Activated naive CD8-positive, alpha-beta T cell treated with anti-CD3 and anti-CD28 coated beads, Interleukin-2, amount 50 U/mL, for 24 hours (primary cell): Measurements from ENCODE around the gene POC1B.

ENCODE experiments used
- ATAC-seq: fragments of 150-1000 bp; cut with Tn5 transposase; one replicate; pipeline ENCODE4 v1.10.0; 2021
- DNase-seq: peaks from one replicate; pipeline ENCODE4 v3.0.0; 2021
- H3K27ac Mint-ChIP-seq: one replicate; pipeline ENCODE4 v1.8.0; 2021; ENCODE audit warnings: mild to moderate bottlenecking, mixed read lengths
- H3K27me3 Mint-ChIP-seq: one replicate; pipeline ENCODE4 v1.8.0; 2021; ENCODE audit warnings: mixed read lengths
- H3K36me3 Mint-ChIP-seq: one replicate; pipeline ENCODE4 v1.8.0; 2021; ENCODE audit warnings: low read depth, mixed read lengths
- H3K4me1 Mint-ChIP-seq: one replicate; pipeline ENCODE4 v1.8.0; 2021; ENCODE audit warnings: mixed read lengths
- H3K4me3 Mint-ChIP-seq: one replicate; pipeline ENCODE4 v1.8.0; 2021; ENCODE audit warnings: mild to moderate bottlenecking, moderate library complexity, mixed read lengths
- H3K9me3 Mint-ChIP-seq: one replicate; pipeline ENCODE4 v1.8.0; 2021; ENCODE audit warnings: mixed read lengths

POC1B gene

DNA sequence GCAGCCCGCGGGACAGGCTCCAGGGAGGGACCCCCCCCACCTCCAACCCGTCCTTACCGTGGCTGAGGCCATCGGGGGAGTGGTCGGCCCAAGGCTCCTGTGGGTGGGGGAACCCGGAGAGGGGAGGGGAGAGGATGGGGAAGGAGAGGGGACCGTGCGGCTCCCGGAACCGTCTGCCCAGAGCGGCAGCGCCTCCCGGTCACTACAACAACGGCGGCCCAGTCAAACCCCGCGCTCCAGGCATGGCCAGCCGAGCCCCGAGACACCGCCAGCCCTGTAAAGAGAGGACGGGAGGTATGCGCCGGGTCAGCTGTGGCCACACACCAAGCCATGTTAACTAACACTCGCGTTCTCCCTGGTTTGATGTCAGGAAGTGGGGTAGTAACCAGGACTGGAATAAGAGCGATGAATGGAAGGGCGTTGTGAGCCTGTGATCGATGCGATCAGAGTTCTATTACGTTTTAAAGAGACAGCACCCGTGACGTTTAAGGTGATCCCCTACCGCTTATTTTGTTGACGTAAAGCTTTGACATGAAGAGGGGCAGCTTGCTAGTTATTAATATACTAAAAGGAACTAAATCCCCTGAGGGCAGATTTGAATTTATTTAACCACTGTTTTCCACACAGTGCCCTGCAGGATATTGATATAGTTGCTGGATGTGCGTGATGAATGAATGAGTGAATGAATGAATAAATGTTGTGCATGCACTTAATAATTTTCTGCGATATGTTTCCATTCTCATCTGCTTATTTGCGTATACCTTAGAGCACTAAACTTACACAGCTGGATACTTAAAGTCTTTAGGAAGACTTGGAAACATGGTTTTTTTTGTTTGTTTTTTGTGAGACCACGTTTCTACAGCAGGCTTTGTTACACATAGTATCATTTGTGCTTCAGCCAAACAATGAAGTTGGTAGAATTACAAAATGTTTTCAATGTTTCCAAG, at the start of gene POC1B:
POC1B (minus strand) TSS at position 224 of the 947 bp plus-strand sequence; CDS start at position 72, 152 bp downstream.
- Mint-ChIP-seq H3K4me3 (peak within 1 kb of the TSS; percentile 93), H3K9me3 (no peaks in the 10 kb centered on the region), H3K4me1 (peaks cover 55% of the 10 kb centered on the region), H3K27ac (peak within 1 kb of the TSS; percentile 95), H3K27me3 (no peaks in the 10 kb centered on the region), H3K36me3 (peaks cover 26% of the 10 kb centered on the region)
- ATAC-seq = peak; percentile 80
- peak; percentile 78 for DNase-seq

DNA sequence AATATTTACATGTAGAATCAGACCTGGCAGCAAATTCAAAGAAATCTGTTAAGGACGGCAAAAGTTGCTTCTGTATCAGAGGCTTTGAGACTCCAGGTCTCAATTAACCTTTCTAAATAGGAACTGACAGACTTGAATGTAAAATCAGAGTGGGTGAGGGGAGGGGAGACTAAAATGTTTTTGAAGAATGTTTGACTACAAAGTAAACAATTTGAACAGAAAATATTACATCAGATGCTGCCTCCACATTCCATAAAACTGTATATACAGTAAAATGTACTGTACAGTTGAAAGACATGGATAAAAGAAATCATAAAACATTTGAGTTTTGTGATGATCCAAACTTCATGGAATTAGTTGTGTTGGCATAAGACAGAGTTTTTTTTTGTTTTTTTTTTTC, 49.5 kb upstream of the POC1B start:
- H3K27ac Mint-ChIP-seq = no peak overlapping the region
- no peaks in the 10 kb centered on the region for H3K27me3 Mint-ChIP-seq
- H3K9me3 Mint-ChIP-seq = no peaks in the 10 kb centered on the region
- peaks cover 10% of the 10 kb centered on the region for H3K4me1 Mint-ChIP-seq
- ATAC-seq = no peak
- DNase-seq = no peak
- H3K36me3 Mint-ChIP-seq = no peaks in the 10 kb centered on the region
- no peak overlapping the region for H3K4me3 Mint-ChIP-seq

DNA sequence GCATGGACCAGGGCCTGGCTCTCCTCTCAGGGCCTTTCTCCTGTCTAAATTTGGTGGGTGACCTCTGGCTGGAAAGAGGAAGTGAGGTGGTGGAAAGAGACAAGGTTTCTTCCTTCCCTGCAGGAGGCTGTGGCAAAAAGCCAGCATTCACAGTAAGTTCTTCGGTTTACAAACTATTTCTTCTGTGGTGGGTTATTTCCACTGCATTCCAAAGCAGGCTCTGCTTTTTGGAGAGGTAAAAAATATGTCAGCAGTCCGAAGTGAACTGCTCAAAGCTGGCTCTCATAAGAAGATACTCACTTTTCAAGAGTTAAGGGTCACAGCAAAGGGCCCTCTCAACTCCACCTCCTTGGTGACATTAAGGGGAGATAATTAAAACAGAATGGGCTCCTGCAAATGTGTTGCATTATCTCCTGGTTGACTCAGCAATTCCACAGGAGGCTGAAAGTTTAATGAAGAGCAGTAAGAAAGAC, 48.9 kb upstream of the POC1B start:
- Mint-ChIP-seq H3K4me1 (peaks cover 10% of the 10 kb centered on the region), H3K4me3 (no peak overlapping the region), H3K36me3 (no peaks in the 10 kb centered on the region), H3K9me3 (no peaks in the 10 kb centered on the region), H3K27ac (no peak overlapping the region), H3K27me3 (no peaks in the 10 kb centered on the region)
- DNase-seq (no peak), ATAC-seq (no peak)

- no peak for ATAC-seq
- no peaks in the 10 kb centered on the region for H3K9me3 Mint-ChIP-seq
- H3K27me3 Mint-ChIP-seq = no peaks in the 10 kb centered on the region
Measured at GRCh38 chr12:89573051-89573810, 47.4 kb upstream of the POC1B start.

DNA sequence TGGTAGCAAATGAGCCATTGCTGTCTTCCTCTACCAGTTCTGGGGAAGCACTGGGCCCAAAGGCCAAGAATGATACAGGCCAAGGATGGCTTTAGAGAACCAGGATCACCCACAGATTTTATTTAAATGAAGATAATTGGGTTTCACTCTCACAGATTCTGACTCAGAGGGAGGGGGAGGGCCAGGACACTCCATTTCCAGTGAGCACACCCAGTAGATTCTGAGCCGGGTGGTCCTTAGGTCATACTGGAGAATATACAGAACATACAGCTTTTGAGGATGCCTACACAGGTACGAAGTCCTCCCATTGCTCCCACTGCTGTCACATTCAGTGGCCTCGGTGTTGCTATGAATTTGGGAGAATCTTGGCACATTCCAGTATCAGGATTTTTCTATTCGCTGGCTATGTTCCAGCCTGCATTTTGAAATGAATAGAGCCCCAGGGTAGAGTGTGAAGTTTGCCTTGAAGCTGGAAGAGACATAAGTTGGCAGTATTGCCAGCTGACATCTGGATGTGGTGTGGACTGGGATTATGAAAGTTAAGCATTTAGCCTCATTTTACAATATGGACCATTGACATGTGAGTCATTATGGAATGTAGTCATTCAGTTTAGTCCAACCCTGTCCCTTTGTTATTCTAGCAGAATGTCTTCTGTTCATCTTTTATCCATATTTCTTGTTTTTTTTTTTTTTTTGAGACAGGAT, 45.8 kb upstream of the POC1B start:
- peaks cover 3% of the 10 kb centered on the region for H3K36me3 Mint-ChIP-seq
- no peak overlapping the region for H3K4me3 Mint-ChIP-seq
- no peak for DNase-seq
- H3K27ac Mint-ChIP-seq = no peak overlapping the region
- peaks cover 13% of the 10 kb centered on the region for H3K4me1 Mint-ChIP-seq
- no peaks in the 10 kb centered on the region for H3K27me3 Mint-ChIP-seq
- no peak for ATAC-seq
- no peaks in the 10 kb centered on the region for H3K9me3 Mint-ChIP-seq

More at GRCh38 chr12:89573051-89573810, 47.4 kb upstream of the POC1B start:
- Mint-ChIP-seq H3K27ac (no peak overlapping the region), H3K4me1 (peaks cover 10% of the 10 kb centered on the region), H3K4me3 (no peak overlapping the region), H3K36me3 (peaks cover 3% of the 10 kb centered on the region)
- DNase-seq = no peak

- ATAC-seq (no peak), DNase-seq (no peak)
- Mint-ChIP-seq H3K4me3 (no peak overlapping the region), H3K4me1 (peaks cover 14% of the 10 kb centered on the region), H3K36me3 (peaks cover 3% of the 10 kb centered on the region), H3K27me3 (no peaks in the 10 kb centered on the region), H3K9me3 (no peaks in the 10 kb centered on the region), H3K27ac (no peak overlapping the region)
Measured at GRCh38 chr12:89568484-89568883, 42.6 kb upstream of the POC1B start.

DNA sequence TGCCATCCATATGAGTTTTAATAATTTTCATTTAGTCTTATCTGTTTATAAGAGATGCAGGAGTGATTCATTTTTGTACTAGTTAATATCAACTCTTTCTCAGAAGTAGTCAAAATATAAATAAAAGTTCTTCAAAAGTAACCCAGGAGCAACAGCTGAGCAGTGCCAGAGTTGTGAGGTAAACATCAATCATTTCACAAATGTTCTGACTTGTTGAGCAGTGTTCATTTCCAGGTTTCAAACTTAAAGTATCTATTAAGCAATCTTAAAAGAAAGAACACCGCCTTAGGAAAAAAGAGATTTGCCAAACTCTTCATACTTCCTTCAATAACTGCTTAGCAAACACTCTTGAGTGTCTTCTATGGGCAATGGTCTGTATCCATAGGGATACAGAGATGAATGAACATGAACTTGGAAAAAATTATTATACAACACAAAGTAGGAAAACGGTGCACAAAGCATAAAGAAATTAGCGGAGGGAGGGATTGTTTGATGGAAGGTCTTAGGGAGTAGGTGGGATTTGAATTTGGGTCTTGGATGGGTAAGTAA, 41.9 kb upstream of the POC1B start:
- Mint-ChIP-seq H3K4me3 (no peak overlapping the region), H3K9me3 (no peaks in the 10 kb centered on the region), H3K27me3 (peaks cover 2% of the 10 kb centered on the region), H3K4me1 (peaks cover 14% of the 10 kb centered on the region), H3K27ac (no peak overlapping the region), H3K36me3 (peaks cover 3% of the 10 kb centered on the region)
- ATAC-seq = no peak
- DNase-seq = no peak

GRCh38 chr12:89566615-89567014, 40.8 kb upstream of the POC1B start:
- Mint-ChIP-seq H3K27ac (no peak overlapping the region), H3K36me3 (peaks cover 3% of the 10 kb centered on the region), H3K4me1 (peaks cover 14% of the 10 kb centered on the region), H3K4me3 (no peak overlapping the region), H3K9me3 (no peaks in the 10 kb centered on the region), H3K27me3 (peaks cover 3% of the 10 kb centered on the region)
- ATAC-seq (peak; percentile 94), DNase-seq (no peak)

DNA sequence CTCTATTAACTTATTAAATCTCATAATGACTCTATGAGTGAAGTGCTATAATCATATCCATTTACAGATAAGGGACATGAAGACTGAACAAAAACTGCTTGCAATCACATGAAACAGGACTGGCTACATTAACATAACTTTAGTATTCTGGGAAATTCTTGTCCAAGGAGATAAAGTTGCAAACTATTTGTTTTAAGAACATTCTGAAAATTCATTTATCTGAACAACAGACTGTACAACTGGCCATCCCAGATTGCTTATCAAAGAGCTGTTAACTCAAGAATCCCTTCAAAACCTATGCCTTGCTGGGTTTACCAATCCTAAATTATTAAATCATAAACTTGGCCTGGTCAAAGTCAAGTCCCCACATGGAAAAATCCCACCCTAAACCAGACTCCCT, 39.2 kb upstream of the POC1B start:
- H3K36me3 Mint-ChIP-seq = peaks cover 3% of the 10 kb centered on the region
- peaks cover 3% of the 10 kb centered on the region for H3K27me3 Mint-ChIP-seq
- H3K9me3 Mint-ChIP-seq = no peaks in the 10 kb centered on the region
- DNase-seq = no peak
- peaks cover 11% of the 10 kb centered on the region for H3K4me1 Mint-ChIP-seq
- ATAC-seq = no peak
- H3K4me3 Mint-ChIP-seq = no peak overlapping the region
- H3K27ac Mint-ChIP-seq = no peak overlapping the region

GRCh38 chr12:89559753-89560152, 33.9 kb upstream of the POC1B start:
- Mint-ChIP-seq H3K27me3 (peaks cover 7% of the 10 kb centered on the region), H3K4me3 (no peak overlapping the region), H3K9me3 (no peaks in the 10 kb centered on the region), H3K4me1 (no peaks in the 10 kb centered on the region), H3K27ac (no peak overlapping the region), H3K36me3 (no peaks in the 10 kb centered on the region)
- ATAC-seq (no peak), DNase-seq (no peak)

DNA sequence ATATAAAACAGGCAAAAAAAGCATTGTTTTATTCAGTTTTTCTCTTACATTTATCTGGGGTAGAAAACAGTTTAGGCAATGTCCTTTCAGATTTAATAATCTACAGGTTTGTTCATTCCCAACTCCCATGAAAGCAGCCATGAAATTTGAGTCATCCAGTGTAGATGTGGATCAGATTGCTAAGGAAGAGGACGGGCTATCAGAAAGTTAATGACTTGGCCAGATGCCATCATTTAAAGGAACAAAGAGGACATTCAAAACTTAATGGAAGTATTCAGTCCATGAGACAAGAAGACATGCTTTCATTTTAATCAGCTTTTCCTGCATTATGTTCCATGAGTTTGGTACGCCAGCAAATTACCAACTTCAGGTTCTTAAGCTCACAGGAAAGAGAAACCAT, 31.1 kb upstream of the POC1B start:
- H3K27ac Mint-ChIP-seq = no peak overlapping the region
- no peaks in the 10 kb centered on the region for H3K4me1 Mint-ChIP-seq
- no peak overlapping the region for H3K4me3 Mint-ChIP-seq
- H3K27me3 Mint-ChIP-seq = peaks cover 4% of the 10 kb centered on the region
- peaks cover 4% of the 10 kb centered on the region for H3K9me3 Mint-ChIP-seq
- no peak for DNase-seq
- no peaks in the 10 kb centered on the region for H3K36me3 Mint-ChIP-seq
- ATAC-seq = no peak

DNA sequence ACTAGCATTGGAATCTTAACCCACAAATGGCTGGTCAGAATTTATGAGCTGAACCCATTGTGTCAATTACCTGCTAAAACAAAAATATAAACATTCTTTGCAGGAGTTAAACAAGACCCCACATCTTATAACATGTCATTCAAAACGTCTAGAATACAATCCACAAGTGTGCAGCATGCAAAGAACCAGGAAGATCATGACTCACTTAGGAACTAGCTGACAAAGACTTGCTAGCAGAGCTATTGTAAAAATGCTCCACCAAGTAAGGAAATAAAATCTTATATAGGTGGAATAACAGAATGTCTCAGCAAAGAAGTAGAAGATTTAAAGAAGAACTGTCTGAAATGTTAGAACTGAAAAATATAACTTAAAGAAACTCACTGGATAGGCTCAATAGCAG, 26.5 kb upstream of the POC1B start:
- Mint-ChIP-seq H3K4me3 (no peak overlapping the region), H3K4me1 (no peaks in the 10 kb centered on the region)
- DNase-seq = no peak

GRCh38 chr12:89551747-89552146, 25.9 kb upstream of the POC1B start:
- DNase-seq (no peak), ATAC-seq (no peak)
- H3K4me1 Mint-ChIP-seq = no peaks in the 10 kb centered on the region
- H3K27me3 Mint-ChIP-seq = no peaks in the 10 kb centered on the region
- peaks cover 4% of the 10 kb centered on the region for H3K9me3 Mint-ChIP-seq
- H3K27ac Mint-ChIP-seq = no peak overlapping the region
- H3K36me3 Mint-ChIP-seq = no peaks in the 10 kb centered on the region
- no peak overlapping the region for H3K4me3 Mint-ChIP-seq

More for the DNA sequence above, 26.5 kb upstream of the POC1B start:
- H3K27ac Mint-ChIP-seq = no peak overlapping the region
- H3K27me3 Mint-ChIP-seq = peaks cover under 1% of the 10 kb centered on the region
- H3K36me3 Mint-ChIP-seq = no peaks in the 10 kb centered on the region
- no peak for ATAC-seq
- peaks cover 4% of the 10 kb centered on the region for H3K9me3 Mint-ChIP-seq

GRCh38 chr12:89547101-89547500, 21.3 kb upstream of the POC1B start:
- DNase-seq (no peak), ATAC-seq (no peak)
- Mint-ChIP-seq H3K27ac (no peak overlapping the region), H3K4me1 (peaks cover 4% of the 10 kb centered on the region), H3K4me3 (no peak overlapping the region), H3K9me3 (no peaks in the 10 kb centered on the region), H3K36me3 (no peaks in the 10 kb centered on the region), H3K27me3 (no peaks in the 10 kb centered on the region)
